K562 (cell line): ENCODE measurements around the gene UBXN1. TPM values are rescaled to one million over a fixed set of nuclear protein-coding genes. Genes with fewer than 3 reads are reported as not detected.

Source experiments
- CHD1 ChIP-seq: fragments of 200-600 bp; sonication (generic); IDR thresholded peaks from one replicate; pipeline ENCODE4 v1.6.1; 2012; ENCODE audit warnings: mild to moderate bottlenecking, moderate library complexity, low read length, inconsistent platforms
- CREM ChIP-seq: IDR thresholded peaks from 2 replicates; pipeline ENCODE4 v1.6.1; 2014; ENCODE audit warnings: antibody characterized with exemption, low read depth
- DIDO1 ChIP-seq: fragments of 450-650 bp; IDR thresholded peaks from 2 replicates; pipeline ENCODE4 v1.6.1; 2016; ENCODE audit warnings: low read depth, missing biosample characterization, missing genetic modification characterization
- E2F6 ChIP-seq, 2 experiments: IDR thresholded peaks; 2 replicates each; pipeline ENCODE4 v1.6.1; 2011; ENCODE audit warnings: borderline replicate concordance in 1 of 2, control low read depth in 1 of 2, low read depth in 1 of 2, low read length in 1 of 2, mild to moderate bottlenecking in 1 of 2, mixed read lengths in 1 of 2, moderate library complexity in 1 of 2; ENCODE audit not compliant: insufficient read depth in 1 of 2, insufficient read length in 1 of 2, poor library complexity in 1 of 2, severe bottlenecking in 1 of 2; ENCODE audit errors: extremely low read depth in 1 of 2
- HOXB6 ChIP-seq: fragments of 250-450 bp; sonication (Bioruptor Pico); IDR thresholded peaks from 2 replicates; pipeline ENCODE4 v1.5.1; 2022; ENCODE audit warnings: mild to moderate bottlenecking, borderline replicate concordance
- MCM3 ChIP-seq: fragments of 450-650 bp; IDR thresholded peaks from 2 replicates; pipeline ENCODE4 v1.6.1; 2016
- POU5F1 ChIP-seq: fragments of 150-350 bp; IDR thresholded peaks from 2 replicates; pipeline ENCODE4 v1.6.1; 2014; ENCODE audit warnings: borderline replicate concordance, low read length, low read depth, mild to moderate bottlenecking; ENCODE audit not compliant: partially characterized antibody
- PTTG1 ChIP-seq: fragments of 450-650 bp; IDR thresholded peaks from 2 replicates; pipeline ENCODE4 v1.6.1; 2016; ENCODE audit warnings: low read depth, mild to moderate bottlenecking, missing genetic modification characterization, missing compliant biosample characterization
- SIN3A ChIP-seq, 2 experiments: fragments of 150-350 bp in 1 of 2; IDR thresholded peaks; 2 replicates each; pipeline ENCODE4 v1.6.1; 2011 to 2016; ENCODE audit warnings: borderline replicate concordance in 2 of 2, low read depth in 2 of 2, low read length in 2 of 2, mild to moderate bottlenecking in 2 of 2, moderate library complexity in 2 of 2; ENCODE audit not compliant: control insufficient read depth in 1 of 2
- STAT6 ChIP-seq: sonication (generic); formaldehyde crosslinking; IDR thresholded peaks from 2 replicates; pipeline ENCODE4 v1.8.1; 2023; ENCODE audit warnings: mild to moderate bottlenecking, missing genetic modification reagents
- TEAD4 ChIP-seq, 2 experiments: sonication (generic) in 1 of 2; formaldehyde crosslinking in 1 of 2; IDR thresholded peaks; 2 replicates each; pipeline versions ENCODE4 v1.6.1 to v1.8.0; 2012 to 2022; ENCODE audit warnings: borderline replicate concordance in 1 of 2, inconsistent platforms in 1 of 2, low read length in 1 of 2, mild to moderate bottlenecking in 1 of 2, missing genetic modification reagents in 1 of 2
- THRB ChIP-seq: fragments of 450-650 bp; formaldehyde crosslinking; conservative IDR thresholded peaks from 2 replicates; pipeline ENCODE4 v1.4.0; 2022; ENCODE audit warnings: mild to moderate bottlenecking, missing genetic modification characterization
- polyA plus RNA-seq, 8 experiments: library from polyadenylated mRNA; depleted of rRNA in 4 of 8; stranded (reverse) in 5 of 8; unstranded in 3 of 8; fragments of >200 nt; fragmentation: Nextera tagmentation in 2 of 8; fragmentation: Illumina TruSeq in 1 of 8; extraction: Ambion mirVana in 2 of 8; extraction: Trizol in 1 of 8; gene quantifications; 2 replicates each; pipeline versions ENCODE4 v1.2.1 to v1.2.3, GENCODE V29; 2011 to 2014; ENCODE audit warnings: inconsistent platforms in 1 of 8, missing spikeins in 1 of 8
- total RNA-seq, 7 experiments: library from RNA; depleted of rRNA in 6 of 7; stranded (reverse); fragments of >200 nt in 6 of 7; fragmentation: Illumina TruSeq in 2 of 7; extraction: Trizol in 2 of 7; gene quantifications; 2 replicates each; pipeline versions ENCODE4 v1.2.1 to v1.2.3, GENCODE V29; 2011 to 2021; ENCODE audit warnings: low replicate concordance in 1 of 7
- TF ChIP-seq, protein P1 (sequence below): fragments of 450-650 bp; conservative IDR thresholded peaks from 2 replicates; pipeline ENCODE4 v1.6.1; 2016; ENCODE audit warnings: missing genetic modification characterization, low read depth, mild to moderate bottlenecking, control low read depth, missing compliant biosample characterization
- TF ChIP-seq, protein P2 (sequence below), 2 experiments: fragments of 450-650 bp in 1 of 2; sonication (generic) in 1 of 2; formaldehyde crosslinking in 1 of 2; IDR thresholded peaks in 1 of 2; conservative IDR thresholded peaks in 1 of 2; 2 replicates each; pipeline versions ENCODE4 v1.6.1 to v1.8.1; 2016 to 2023; ENCODE audit warnings: mild to moderate bottlenecking in 2 of 2, moderate library complexity in 2 of 2, inconsistent platforms in 1 of 2, missing genetic modification reagents in 1 of 2
- TF ChIP-seq, protein P3 (sequence below): fragments of 450-650 bp; IDR thresholded peaks from 2 replicates; pipeline ENCODE4 v1.6.1; 2016; ENCODE audit warnings: missing biosample characterization, missing genetic modification characterization

The UBXN1 gene
- total and polyA plus RNA-seq, 9 of the 15 experiments (the other 6 are each of a cell fraction or from before 2014, with no cell fraction given) = 4.8 to 263 (median 99.7) TPM

DNA sequence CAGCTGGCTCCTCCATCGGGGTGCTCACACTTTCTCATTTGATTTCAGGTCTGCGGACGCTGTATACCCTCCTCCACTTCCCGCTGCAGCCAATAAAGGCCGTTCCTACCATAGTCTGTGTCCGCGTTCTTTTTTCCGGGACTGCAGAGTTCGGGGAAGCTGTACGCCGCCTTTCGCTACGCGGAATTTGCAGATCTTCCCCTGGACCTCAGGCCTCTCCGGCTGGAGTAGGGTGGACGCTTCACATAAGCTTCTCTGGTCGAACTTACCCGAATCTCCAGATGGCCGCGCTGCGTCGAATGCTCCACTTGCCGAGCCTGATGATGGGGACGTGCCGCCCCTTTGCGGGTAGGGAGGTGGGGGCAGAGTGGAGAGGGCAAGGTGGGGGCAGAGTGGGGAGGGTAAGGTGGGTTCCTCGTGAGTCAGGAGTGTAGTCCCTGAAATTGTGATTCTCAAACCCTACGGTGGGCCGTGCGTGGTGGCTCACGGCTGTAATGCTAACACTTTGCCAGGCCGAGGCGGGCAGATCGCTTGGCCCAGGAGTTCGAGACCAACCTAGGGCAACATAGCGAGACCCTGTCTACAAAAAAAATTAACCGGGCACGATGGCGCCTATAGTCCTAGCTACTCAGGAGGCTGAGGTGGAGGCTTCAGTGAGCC lies 13.1 kb downstream of the UBXN1 start (continued):
- TF ChIP-seq STAT6 (CRISPR knock-in tag) (no peak), DIDO1 (tag) (no peak), HOXB6 (CRISPR knock-in tag) (no peak), CHD1 (peak; percentile 64), MCM3 (no peak), TEAD4 (IDR thresholded peaks at IDR 0.05; ENCODE audit: low read length) (peak; percentile 9; the same call in 1 of the 2 replicates), TEAD4 (CRISPR knock-in tag; IDR thresholded peaks at IDR 0.05; ENCODE audit: borderline replicate concordance) (no peak), PTTG1 (no peak), THRB (CRISPR knock-in tag) (no peak), E2F6 (IDR thresholded peaks at IDR 0.05; ENCODE audit: borderline replicate concordance in 1 of 2, extremely low read depth in 1 of 2, insufficient read depth in 1 of 2, insufficient read length in 1 of 2, low read depth in 1 of 2, low read length in 1 of 2, poor library complexity in 1 of 2, severe bottlenecking in 1 of 2) (peak in 1 of 2 experiments; percentile 46), SIN3A (IDR thresholded peaks at IDR 0.05; ENCODE audit: borderline replicate concordance in 2 of 2, control insufficient read depth in 1 of 2, low read depth in 2 of 2, low read length in 2 of 2) (peak in 1 of 2 experiments; percentile 53; a peak in 1 of 4 replicates), POU5F1 (no peak), CREM (peak; percentile 28; the same call in 1 of the 2 replicates)
- TF ChIP-seq, protein P1, sequence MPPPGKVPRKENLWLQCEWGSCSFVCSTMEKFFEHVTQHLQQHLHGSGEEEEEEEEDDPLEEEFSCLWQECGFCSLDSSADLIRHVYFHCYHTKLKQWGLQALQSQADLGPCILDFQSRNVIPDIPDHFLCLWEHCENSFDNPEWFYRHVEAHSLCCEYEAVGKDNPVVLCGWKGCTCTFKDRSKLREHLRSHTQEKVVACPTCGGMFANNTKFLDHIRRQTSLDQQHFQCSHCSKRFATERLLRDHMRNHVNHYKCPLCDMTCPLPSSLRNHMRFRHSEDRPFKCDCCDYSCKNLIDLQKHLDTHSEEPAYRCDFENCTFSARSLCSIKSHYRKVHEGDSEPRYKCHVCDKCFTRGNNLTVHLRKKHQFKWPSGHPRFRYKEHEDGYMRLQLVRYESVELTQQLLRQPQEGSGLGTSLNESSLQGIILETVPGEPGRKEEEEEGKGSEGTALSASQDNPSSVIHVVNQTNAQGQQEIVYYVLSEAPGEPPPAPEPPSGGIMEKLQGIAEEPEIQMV (tag) = peak; percentile 52; the same call in 1 of the 2 replicates
- TF ChIP-seq, protein P2, sequence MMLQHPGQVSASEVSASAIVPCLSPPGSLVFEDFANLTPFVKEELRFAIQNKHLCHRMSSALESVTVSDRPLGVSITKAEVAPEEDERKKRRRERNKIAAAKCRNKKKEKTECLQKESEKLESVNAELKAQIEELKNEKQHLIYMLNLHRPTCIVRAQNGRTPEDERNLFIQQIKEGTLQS (IDR thresholded peaks at IDR 0.05) = no peak
- TF ChIP-seq, protein P2 (CRISPR knock-in tag; conservative IDR thresholded peaks at IDR 0.05) = no peak
- TF ChIP-seq, protein P3, sequence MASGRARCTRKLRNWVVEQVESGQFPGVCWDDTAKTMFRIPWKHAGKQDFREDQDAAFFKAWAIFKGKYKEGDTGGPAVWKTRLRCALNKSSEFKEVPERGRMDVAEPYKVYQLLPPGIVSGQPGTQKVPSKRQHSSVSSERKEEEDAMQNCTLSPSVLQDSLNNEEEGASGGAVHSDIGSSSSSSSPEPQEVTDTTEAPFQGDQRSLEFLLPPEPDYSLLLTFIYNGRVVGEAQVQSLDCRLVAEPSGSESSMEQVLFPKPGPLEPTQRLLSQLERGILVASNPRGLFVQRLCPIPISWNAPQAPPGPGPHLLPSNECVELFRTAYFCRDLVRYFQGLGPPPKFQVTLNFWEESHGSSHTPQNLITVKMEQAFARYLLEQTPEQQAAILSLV (tag) = no peak
